K562 (cell line): ENCODE measurements around the gene DDRGK1. TPM values are rescaled to one million over a fixed set of nuclear protein-coding genes. Genes with fewer than 3 reads are reported as not detected.

ENCODE experiments used
- ARID3B ChIP-seq: fragments of 250-450 bp; sonication (Bioruptor Pico); IDR thresholded peaks from 2 replicates; pipeline ENCODE4 v1.4.0; 2020; ENCODE audit warnings: borderline replicate concordance
- ATF1 ChIP-seq, 2 experiments: fragments of 450-650 bp in 1 of 2; IDR thresholded peaks; 2 replicates each; pipeline ENCODE4 v1.6.1; 2016; ENCODE audit warnings: missing compliant biosample characterization in 1 of 2, missing genetic modification characterization in 1 of 2
- CEBPB ChIP-seq: fragments of 450-650 bp; IDR thresholded peaks from 2 replicates; pipeline ENCODE4 v1.6.1; 2016; ENCODE audit warnings: missing genetic modification characterization, missing compliant biosample characterization
- CREM ChIP-seq: IDR thresholded peaks from 2 replicates; pipeline ENCODE4 v1.6.1; 2014; ENCODE audit warnings: antibody characterized with exemption, low read depth
- CUX1 ChIP-seq: fragments of 200-800 bp; sonication (Bioruptor generic); IDR thresholded peaks from 2 replicates; pipeline ENCODE4 v1.6.1; 2016; ENCODE audit warnings: missing genetic modification characterization, missing compliant biosample characterization
- E2F4 ChIP-seq: sonication (generic); formaldehyde crosslinking; IDR thresholded peaks from 2 replicates; pipeline ENCODE4 v1.8.0; 2022; ENCODE audit warnings: mild to moderate bottlenecking, low read depth, missing genetic modification reagents
- E2F5 ChIP-seq: sonication (generic); formaldehyde crosslinking; IDR thresholded peaks from 2 replicates; pipeline ENCODE4 v1.8.0; 2022; ENCODE audit warnings: mild to moderate bottlenecking, missing genetic modification reagents
- FOXP1 ChIP-seq: sonication (generic); formaldehyde crosslinking; IDR thresholded peaks from 2 replicates; pipeline ENCODE4 v1.8.0; 2022; ENCODE audit warnings: mild to moderate bottlenecking, missing genetic modification reagents
- HEY1 ChIP-seq: fragments of 250-450 bp; sonication (Bioruptor Pico); IDR thresholded peaks from 2 replicates; pipeline ENCODE4 v1.5.0; 2020; ENCODE audit warnings: mild to moderate bottlenecking, moderate library complexity, borderline replicate concordance
- KDM5B ChIP-seq: fragments of 200-600 bp; sonication (generic); IDR thresholded peaks from 2 replicates; pipeline ENCODE4 v1.6.1; 2012; ENCODE audit warnings: low read depth, mild to moderate bottlenecking, moderate library complexity, low read length, control low read depth, inconsistent platforms; ENCODE audit not compliant: insufficient replicate concordance
- L3MBTL2 ChIP-seq: fragments of 450-650 bp; IDR thresholded peaks from 2 replicates; pipeline ENCODE4 v1.6.1; 2016; ENCODE audit warnings: mild to moderate bottlenecking, moderate library complexity
- PHF20 ChIP-seq: fragments of 450-650 bp; IDR thresholded peaks from 2 replicates; pipeline ENCODE4 v1.6.1; 2018; ENCODE audit not compliant: partially characterized antibody
- SP1 ChIP-seq: sonication (generic); formaldehyde crosslinking; IDR thresholded peaks from 2 replicates; pipeline ENCODE4 v1.8.1; 2022; ENCODE audit warnings: mild to moderate bottlenecking, missing genetic modification reagents
- ZBTB9 ChIP-seq: fragments of 450-650 bp; formaldehyde crosslinking; IDR thresholded peaks from 2 replicates; pipeline ENCODE4 v1.4.0; 2020; ENCODE audit warnings: mild to moderate bottlenecking, moderate library complexity
- ZNF354B ChIP-seq: fragments of 250-450 bp; sonication (Bioruptor Pico); IDR thresholded peaks from 2 replicates; pipeline ENCODE4 v1.4.0; 2020
- ZNF695 ChIP-seq: fragments of 450-650 bp; formaldehyde crosslinking; IDR thresholded peaks from 2 replicates; pipeline ENCODE4 v1.4.0; 2020; ENCODE audit warnings: mild to moderate bottlenecking, moderate library complexity
- polyA plus RNA-seq, 8 experiments: library from polyadenylated mRNA; depleted of rRNA in 4 of 8; stranded (reverse) in 5 of 8; unstranded in 3 of 8; fragments of >200 nt; fragmentation: Nextera tagmentation in 2 of 8; fragmentation: Illumina TruSeq in 1 of 8; extraction: Ambion mirVana in 2 of 8; extraction: Trizol in 1 of 8; gene quantifications; 2 replicates each; pipeline versions ENCODE4 v1.2.1 to v1.2.3, GENCODE V29; 2011 to 2014; ENCODE audit warnings: inconsistent platforms in 1 of 8, missing spikeins in 1 of 8
- total RNA-seq, 7 experiments: library from RNA; depleted of rRNA in 6 of 7; stranded (reverse); fragments of >200 nt in 6 of 7; fragmentation: Illumina TruSeq in 2 of 7; extraction: Trizol in 2 of 7; gene quantifications; 2 replicates each; pipeline versions ENCODE4 v1.2.1 to v1.2.3, GENCODE V29; 2011 to 2021; ENCODE audit warnings: low replicate concordance in 1 of 7

Gene DDRGK1
- total and polyA plus RNA-seq, 9 of the 15 experiments (the other 6 are each of a cell fraction or from before 2014, with no cell fraction given) = 2.3 to 54.4 (median 29.1) TPM

- TF ChIP-seq FOXP1 (CRISPR knock-in tag) = peak; percentile 68; the same call in 1 of the 2 replicates
- TF ChIP-seq PHF20 = peak; percentile 50
- TF ChIP-seq E2F4 (CRISPR knock-in tag) = 0 out of 2 replicates have a peak, but pooled peaks have one; percentile 35
- peak; percentile 52; the same call in 1 of the 2 replicates for TF ChIP-seq ZBTB9 (CRISPR knock-in tag)
- TF ChIP-seq KDM5B = peak; percentile 63
- peak; percentile 55 for TF ChIP-seq CREM
- peak; percentile 97 for TF ChIP-seq CEBPB (tag)
- TF ChIP-seq L3MBTL2 = peak; percentile 46; the same call in 1 of the 2 replicates
- no peak for TF ChIP-seq E2F5 (CRISPR knock-in tag)
- no peak for TF ChIP-seq ZNF695 (CRISPR knock-in tag)
- TF ChIP-seq CUX1 (CRISPR knock-in tag) = no peak
- no peak for TF ChIP-seq ATF1 (CRISPR knock-in tag; IDR thresholded peaks at IDR 0.05)
- peak; percentile 42; the same call in 1 of the 2 replicates for TF ChIP-seq ATF1 (tag; IDR thresholded peaks at IDR 0.05)
- peak; percentile 94 for TF ChIP-seq SP1 (CRISPR knock-in tag)
- no peak for TF ChIP-seq HEY1
- TF ChIP-seq ARID3B (CRISPR knock-in tag) = no peak
- TF ChIP-seq ZNF354B = no peak
These were observed at the start of gene DDRGK1 (continued) for GRCh38 chr20:3204124-3204794.
